GM18861 (cell line): ENCODE results near the gene SEPHS2.
"Not testable (repeated sequence)": the region's sequence is repeated elsewhere in the genome, so short reads cannot be mapped to it uniquely, and the experiment has no call there.

Experiments
- ATAC-seq: cut with Tn5 transposase; IDR thresholded peaks from one replicate; pipeline ENCODE4 v1.9.1; 2021; ENCODE audit not compliant: unreplicated experiment

SEPHS2 gene, protein sequence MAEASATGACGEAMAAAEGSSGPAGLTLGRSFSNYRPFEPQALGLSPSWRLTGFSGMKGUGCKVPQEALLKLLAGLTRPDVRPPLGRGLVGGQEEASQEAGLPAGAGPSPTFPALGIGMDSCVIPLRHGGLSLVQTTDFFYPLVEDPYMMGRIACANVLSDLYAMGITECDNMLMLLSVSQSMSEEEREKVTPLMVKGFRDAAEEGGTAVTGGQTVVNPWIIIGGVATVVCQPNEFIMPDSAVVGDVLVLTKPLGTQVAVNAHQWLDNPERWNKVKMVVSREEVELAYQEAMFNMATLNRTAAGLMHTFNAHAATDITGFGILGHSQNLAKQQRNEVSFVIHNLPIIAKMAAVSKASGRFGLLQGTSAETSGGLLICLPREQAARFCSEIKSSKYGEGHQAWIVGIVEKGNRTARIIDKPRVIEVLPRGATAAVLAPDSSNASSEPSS

DNA sequence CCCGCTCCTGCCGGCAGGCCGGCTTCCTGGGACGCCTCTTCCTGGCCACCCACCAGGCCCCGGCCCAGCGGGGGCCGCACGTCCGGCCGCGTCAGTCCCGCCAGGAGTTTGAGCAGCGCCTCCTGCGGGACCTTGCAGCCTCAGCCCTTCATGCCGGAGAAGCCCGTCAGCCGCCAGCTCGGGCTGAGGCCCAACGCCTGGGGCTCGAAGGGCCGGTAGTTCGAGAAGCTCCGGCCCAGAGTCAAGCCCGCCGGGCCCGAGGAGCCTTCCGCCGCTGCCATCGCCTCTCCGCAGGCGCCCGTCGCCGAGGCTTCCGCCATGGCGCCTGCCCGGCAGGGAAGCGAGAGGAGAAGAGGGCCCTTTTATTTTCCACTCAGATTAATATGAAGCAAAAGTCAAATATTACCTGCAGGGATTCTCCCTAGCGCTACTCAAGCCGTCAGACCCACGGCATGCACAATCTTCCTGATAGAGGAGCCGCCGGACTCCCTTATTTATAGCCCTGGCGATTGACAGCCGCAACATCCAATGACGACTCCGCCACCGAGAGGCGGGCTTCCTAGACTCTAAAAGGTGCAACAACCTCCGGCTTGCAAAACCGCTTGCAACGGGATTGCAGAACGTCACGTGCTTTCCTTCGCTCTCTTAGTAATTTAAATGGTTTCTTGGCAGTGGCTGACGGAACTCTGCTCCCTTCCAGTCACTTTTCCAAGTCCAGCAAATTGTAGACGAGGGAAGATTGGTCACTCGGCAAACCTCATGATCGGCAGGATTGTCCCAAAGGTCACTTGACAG is at the start of gene SEPHS2:
SEPHS2 (minus strand) TSS at position 467 of the 795 bp plus-strand sequence; CDS start at position 320, 147 bp downstream.
- peak; percentile 56 for ATAC-seq

GRCh38 chr16:30494709-30495108 is 49.0 kb upstream of the SEPHS2 start:
- no peak for ATAC-seq

DNA sequence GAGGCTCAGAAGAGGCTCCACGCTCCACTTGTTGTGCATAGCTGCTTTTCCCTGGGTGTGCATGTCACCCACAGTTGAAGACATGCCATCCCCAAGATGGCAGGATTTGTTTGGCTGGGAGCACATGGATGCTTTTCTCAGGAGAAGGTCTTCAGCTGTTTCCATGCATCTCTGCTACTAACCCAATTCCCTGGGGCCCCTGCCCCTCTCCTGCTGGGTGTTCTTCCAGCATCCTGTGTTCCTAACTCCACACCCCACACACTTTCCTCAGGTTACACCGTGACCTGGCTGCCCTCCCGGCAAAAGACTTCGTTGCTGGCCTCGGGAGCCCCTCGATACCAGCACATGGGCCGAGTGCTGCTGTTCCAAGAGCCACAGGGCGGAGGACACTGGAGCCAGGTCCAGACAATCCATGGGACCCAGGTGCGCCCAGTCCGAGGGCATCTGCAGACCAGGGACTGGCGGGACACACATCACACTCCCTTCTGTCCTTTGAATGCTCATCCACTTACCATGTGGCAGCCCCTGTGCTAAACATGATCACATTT is 48.3 kb upstream of the SEPHS2 start:
- ATAC-seq, result no peak

GRCh38 chr16:30491744-30492308 is 46.2 kb upstream of the SEPHS2 start:
- ATAC-seq, result no peak

- no peak for ATAC-seq
Observed at GRCh38 chr16:30491229-30491628, 45.6 kb upstream of the SEPHS2 start.

GRCh38 chr16:30490210-30490609 is 44.5 kb upstream of the SEPHS2 start:
- ATAC-seq, result no peak

- ATAC-seq, result no peak
Observed at GRCh38 chr16:30488764-30489605, 43.3 kb upstream of the SEPHS2 start.

DNA sequence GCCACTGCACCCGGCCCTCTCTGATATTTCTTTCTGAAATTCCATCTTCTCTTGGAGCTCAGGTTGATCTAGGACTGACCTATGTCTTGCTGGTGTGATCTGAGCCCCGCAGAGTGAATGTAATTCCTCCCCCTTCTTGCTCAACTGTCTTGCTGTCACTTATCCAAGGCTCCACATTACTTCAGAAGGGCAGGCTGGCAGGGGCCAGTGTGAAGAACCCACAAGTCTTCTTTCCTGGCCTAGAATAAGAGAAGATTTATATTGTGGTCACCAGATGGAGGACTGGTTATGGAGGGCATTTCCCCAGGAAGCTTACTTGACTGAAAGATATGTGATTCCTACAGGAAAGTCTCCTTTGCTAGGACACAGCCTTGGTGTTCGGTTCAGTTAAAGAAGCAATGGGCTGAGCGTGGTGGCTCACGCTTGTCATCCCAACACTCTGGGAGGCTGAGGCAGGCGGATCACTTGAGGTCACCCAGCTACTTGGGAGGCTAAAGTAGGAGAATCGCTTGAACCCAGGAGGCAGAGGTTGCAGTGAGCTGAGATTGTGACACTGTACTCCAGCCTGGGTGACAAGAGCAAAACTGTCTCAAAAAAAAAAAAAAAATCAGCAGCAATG is 40.3 kb upstream of the SEPHS2 start:
- no peak for ATAC-seq

DNA sequence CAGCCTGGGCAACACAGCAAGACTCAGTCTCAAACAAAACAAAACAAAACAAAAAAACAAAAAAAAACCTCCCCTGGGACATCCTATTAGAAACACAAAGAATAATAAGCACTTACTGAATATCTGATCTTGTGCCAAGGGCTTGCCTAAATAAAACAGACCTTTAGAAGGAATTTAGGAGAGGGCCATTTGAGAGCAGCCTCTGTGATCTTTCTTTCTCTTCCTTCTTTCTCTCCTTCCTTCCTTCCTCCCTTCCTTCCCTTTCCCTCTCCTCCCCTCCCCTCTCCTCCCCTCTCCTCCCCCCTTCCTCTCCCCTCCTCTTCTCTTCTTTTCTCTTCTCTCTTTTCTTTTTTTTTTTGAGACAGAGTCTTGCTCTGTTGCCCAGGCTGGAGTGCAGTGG is 39.2 kb upstream of the SEPHS2 start:
- ATAC-seq, result no peak

DNA sequence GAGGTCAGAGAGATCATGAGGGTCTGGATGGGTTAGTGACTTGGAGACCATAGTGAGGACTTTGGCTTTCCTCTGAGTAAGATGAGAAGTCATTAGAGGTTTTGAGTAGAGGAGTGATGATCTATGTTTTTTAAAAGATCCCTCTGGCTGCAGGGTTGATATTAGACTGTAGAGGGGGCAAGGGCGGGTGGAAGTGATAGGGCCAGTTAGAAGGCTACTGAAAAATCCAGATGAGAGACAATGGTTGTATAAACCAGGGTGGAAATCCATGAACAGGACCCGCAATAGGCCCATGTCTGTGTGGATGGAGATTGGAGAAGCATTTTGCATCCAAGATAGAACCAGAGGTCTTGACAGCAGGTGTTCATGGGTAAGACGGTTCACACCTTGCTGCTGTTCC is 36.7 kb upstream of the SEPHS2 start:
- no peak for ATAC-seq

GRCh38 chr16:30481381-30481780 is 35.7 kb upstream of the SEPHS2 start:
- no peak for ATAC-seq

DNA sequence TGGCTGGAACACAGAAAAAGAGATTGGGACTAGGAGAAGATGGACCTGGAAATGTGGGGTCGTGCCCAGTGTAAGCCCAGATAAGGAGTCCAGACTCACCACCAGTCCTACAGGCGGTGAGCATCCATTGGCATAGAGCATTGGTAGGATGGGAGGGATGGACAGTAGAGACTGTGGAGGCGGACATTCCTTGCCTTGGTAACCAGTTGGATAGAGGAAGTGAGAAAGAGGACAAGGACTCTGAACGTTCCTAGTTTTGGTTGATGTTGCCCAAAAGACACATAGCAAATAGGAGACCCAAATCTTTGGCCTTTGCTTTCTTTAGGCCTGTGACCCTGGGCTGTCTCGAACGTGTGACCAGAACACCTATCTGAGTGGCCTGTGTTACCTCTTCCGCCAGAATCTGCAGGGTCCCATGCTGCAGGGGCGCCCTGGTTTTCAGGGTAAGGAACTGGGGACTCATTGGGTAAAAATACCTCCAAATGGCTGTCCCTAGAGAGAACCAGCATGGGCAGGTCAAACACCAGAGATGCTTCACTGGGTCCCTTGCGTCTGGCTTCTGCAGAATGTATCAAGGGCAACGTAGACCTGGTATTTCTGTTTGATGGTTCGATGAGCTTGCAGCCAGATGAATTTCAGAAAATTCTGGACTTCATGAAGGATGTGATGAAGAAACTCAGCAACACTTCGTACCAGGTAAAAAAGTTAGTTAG is 33.2 kb upstream of the SEPHS2 start:
- ATAC-seq, result no peak

GRCh38 chr16:30477773-30478172 is 32.1 kb upstream of the SEPHS2 start:
- not testable (repeated sequence) for ATAC-seq

DNA sequence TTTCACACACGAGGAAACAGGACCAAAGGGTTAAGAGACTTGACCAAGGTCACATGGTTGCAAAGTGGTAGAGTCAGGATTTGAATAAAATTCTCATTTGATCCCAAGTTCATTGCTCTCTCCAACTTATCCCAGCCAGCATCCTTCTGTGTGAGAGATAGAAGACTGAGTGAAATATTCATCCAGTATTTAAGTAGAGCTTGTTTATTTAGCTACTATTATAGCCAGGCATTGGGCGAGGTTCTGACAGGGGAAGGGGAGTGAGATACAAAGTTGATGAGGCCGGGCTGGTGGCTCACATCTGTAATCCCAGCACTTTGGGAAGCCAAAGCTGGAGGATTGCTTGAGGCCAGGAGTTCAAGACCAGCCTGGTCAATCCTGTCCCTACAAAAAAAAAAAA is 31.3 kb upstream of the SEPHS2 start:
- no peak for ATAC-seq

DNA sequence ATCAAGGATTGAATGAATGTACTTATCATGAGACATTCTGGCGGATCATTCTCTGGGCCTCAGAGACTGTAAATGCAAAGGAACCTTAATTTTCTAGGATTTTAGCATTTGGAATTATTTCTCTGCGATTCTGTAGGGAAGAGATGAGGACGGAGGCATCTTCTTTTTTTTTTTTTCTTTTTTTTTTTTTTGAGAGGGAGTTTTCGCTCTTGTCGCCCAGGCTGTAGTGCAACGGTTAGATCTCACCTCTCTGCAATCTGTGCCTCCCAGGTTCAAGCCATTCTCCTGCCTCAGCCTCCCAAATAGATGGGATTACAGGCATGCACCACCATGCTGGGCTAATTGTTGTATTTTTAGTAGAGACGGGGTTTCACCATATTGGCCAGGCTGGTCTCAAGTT is 29.0 kb upstream of the SEPHS2 start:
- ATAC-seq, result no peak

- ATAC-seq, result no peak
Observed at GRCh38 chr16:30474074-30474452, 28.4 kb upstream of the SEPHS2 start.

DNA sequence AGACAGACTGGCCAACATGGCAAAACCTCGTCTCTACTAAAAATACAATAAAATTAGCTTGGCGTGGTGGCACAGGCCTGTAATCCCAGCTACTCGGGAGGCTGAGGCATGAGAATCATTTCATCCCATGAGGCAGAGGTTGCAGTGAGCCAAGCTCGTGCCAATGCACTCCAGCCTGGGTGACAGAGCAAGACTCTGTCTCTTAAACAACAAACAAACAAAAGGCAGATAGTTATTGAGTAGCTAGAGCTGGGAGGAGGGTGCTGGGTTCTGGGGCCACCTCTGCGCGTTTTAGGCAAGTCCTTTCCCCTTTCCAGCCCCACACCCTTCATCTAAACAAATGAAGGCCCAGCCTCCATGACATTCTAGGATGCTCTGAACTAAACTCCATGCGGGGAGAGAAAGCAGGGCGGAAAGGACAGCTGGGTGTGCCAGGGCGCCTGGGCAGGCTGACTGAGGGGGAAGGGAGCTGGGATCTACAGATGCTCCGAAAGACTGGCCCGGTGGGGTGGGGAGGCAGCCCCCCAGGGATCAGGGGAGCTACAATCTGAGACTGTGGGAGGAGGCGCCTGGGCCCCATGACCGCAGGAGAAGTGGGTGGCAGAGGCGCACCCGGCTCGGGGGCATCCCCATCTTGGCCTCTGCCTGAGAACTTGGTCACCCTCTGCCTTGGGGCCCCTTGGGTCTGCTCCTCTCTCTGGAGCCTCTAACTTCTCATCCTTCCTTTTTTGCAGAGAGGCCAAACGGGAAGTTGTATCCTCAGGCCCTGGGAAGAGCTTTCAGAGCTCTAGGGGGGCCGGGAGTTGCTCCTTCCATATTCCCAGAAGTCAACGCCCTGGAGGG is 27.8 kb upstream of the SEPHS2 start:
- ATAC-seq, result peak; percentile 24

- ATAC-seq, result peak; percentile 40
Observed at GRCh38 chr16:30472328-30472942, 26.8 kb upstream of the SEPHS2 start, which contains the start of gene ITGAL. ITGAL (plus strand) TSS chr16:30472742; CDS start chr16:30472838, 96 bp downstream.
